BLaER1 treated with 17β-estradiol and CSF1 and Interleukin-3, amounts not matched to agents 10 nM and 100 nM (cell line): Measurements from ENCODE around the gene MYH14.
A peak's percentile ranks its signal among the peaks of the same experiment; 100 is the strongest.
"Not testable (repeated sequence)": the region's sequence is repeated elsewhere in the genome, so short reads cannot be mapped to it uniquely, and the experiment has no call there.

Experiments used
- H3K27ac ChIP-seq, 11 experiments: shearing (Covaris generic); formaldehyde crosslinking; 2 replicates each; pipeline ENCODE4 v1.8.1; 2022
- H3K27me3 ChIP-seq, 11 experiments: shearing (Covaris generic); formaldehyde crosslinking; 2 replicates each; pipeline ENCODE4 v1.8.1; 2022
- H3K36me3 ChIP-seq, 11 experiments: shearing (Covaris generic); formaldehyde crosslinking; 2 replicates each; pipeline ENCODE4 v1.8.1; 2022
- H3K4me1 ChIP-seq, 10 experiments: shearing (Covaris generic); formaldehyde crosslinking; 2 replicates each; pipeline ENCODE4 v1.8.1; 2022
- H3K4me2 ChIP-seq, 11 experiments: shearing (Covaris generic); formaldehyde crosslinking; 2 replicates each; pipeline ENCODE4 v1.8.1; 2022
- H3K4me3 ChIP-seq, 10 experiments: shearing (Covaris generic); formaldehyde crosslinking; 2 replicates each; pipeline ENCODE4 v1.8.1; 2022
- H3K9ac ChIP-seq, 11 experiments: shearing (Covaris generic); formaldehyde crosslinking; 2 replicates each; pipeline ENCODE4 v1.8.1; 2022
- H3K9me3 ChIP-seq, 11 experiments: shearing (Covaris generic); formaldehyde crosslinking; replicated peaks in 1 of 11; 2 replicates each; pipeline ENCODE4 v1.8.1; 2022
- H4K20me1 ChIP-seq, 11 experiments: shearing (Covaris generic); formaldehyde crosslinking; 2 replicates each; pipeline ENCODE4 v1.8.1; 2022
- Cebpa-rat ChIP-seq, 11 experiments: shearing (Covaris generic); IDR thresholded peaks; 2 replicates each; pipeline ENCODE4 v1.8.1; 2022

The MYH14 gene

DNA sequence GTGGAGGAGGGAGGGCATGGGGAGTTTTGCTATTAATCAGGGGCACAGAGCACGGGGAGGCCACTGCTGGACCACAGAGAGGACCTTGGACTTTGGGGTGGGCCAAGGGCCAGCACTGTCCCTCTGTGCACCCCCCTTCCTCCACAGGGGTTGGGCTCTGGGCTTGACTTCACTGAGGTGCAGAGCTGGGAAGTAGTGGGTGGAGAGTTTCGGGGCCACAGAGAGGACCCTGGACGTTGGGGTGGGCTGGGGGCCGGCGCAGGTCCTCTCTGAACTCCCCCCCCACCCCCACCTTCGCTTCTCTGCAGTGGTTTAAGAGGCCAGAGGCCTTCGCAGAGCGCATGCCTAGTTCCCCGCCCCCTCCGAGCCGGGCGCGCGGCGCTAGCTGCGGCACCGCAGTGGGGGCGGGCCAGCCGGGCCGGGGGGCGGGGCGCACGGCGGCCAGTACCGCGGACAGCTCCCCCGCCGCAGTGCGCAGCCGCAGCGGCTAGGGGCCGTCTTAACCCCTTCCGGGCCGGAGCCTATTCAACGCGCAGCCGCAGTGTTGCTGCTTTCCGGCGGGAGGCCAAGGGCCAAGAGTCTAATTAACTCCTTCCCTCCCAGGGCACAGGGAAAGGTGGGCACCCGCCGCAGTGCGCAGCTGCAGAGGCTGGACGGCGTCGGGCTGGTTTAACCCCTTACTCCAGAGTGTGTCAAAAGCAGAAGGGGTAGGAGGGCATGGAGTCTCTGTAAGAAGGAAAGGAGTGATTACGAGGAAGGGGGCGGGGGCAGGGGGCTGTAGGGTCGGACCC lies 122.1 kb downstream of the MYH14 start:
- peaks cover 6 to 21% (median 15%) of the 10 kb centered on the region in 10 experiments; a peak in 19 of 20 replicates for H3K4me1 ChIP-seq
- no peak overlapping the region for H3K9ac ChIP-seq
- no peaks in the 10 kb centered on the region for H3K36me3 ChIP-seq
- H3K27me3 ChIP-seq, result peaks cover 35 to 71% (median 48%) of the 10 kb centered on the region in 11 experiments
- peaks cover 0 to 19% (median 0%) of the 10 kb centered on the region in 11 experiments; a peak in 6 of 22 replicates for H4K20me1 ChIP-seq
- peak overlapping the region; percentile 58 to 99 (median 90) for H3K4me2 ChIP-seq
- H3K9me3 ChIP-seq, result peaks cover 0 to 17% (median 0%) of the 10 kb centered on the region in 11 experiments; a peak in 9 of 22 replicates
- TF ChIP-seq Cebpa-rat (IDR thresholded peaks at IDR 0.05), result no peak
- no peak overlapping the region for H3K27ac ChIP-seq
- H3K4me3 ChIP-seq, result peak overlapping the region in 9 of 10 experiments; percentile 34 to 64 (median 46); a peak in 15 of 20 replicates

DNA sequence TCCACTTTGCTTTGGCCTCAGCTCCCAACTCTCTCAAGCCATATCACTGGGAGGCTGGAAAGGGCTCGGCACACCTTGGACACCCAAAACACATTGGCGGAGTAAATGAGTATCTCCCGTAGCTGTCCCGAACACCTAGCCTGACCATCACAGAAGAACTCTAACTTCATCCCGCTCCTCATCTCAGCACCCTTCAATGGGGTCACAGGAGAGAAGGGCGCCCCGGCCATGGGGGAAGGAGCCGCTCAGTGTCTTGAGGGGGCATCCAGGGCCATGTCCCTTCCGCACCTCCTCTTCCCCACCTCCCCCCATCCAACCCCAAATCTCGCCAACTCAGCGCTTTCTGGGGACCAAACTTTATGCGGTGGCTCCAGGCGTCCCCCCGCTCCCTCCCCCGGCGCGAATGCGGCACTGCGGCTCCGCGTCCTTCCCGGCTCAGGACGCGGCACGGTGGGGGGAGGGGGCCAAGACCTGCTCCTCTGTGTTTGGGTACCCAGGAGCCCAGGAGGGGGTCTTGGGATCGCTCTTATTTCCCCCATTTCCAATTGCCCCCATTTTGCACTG lies 122.8 kb downstream of the MYH14 start:
- Histone ChIP-seq H3K9ac (no peak overlapping the region), H3K27me3 (peaks cover 35 to 64% (median 48%) of the 10 kb centered on the region in 11 experiments), H3K4me2 (peak overlapping the region; percentile 58 to 99 (median 90)), H4K20me1 (peaks cover 0 to 19% (median 0%) of the 10 kb centered on the region in 11 experiments; a peak in 6 of 22 replicates), H3K9me3 (peaks cover 0 to 17% (median 0%) of the 10 kb centered on the region in 11 experiments; a peak in 9 of 22 replicates), H3K4me3 (peak overlapping the region in 9 of 10 experiments; percentile 34 to 64 (median 46); a peak in 15 of 20 replicates), H3K27ac (no peak overlapping the region), H3K36me3 (no peaks in the 10 kb centered on the region), H3K4me1 (peaks cover 7 to 23% (median 17%) of the 10 kb centered on the region in 10 experiments; a peak in 19 of 20 replicates)
- TF ChIP-seq Cebpa-rat (IDR thresholded peaks at IDR 0.05), result no peak

DNA sequence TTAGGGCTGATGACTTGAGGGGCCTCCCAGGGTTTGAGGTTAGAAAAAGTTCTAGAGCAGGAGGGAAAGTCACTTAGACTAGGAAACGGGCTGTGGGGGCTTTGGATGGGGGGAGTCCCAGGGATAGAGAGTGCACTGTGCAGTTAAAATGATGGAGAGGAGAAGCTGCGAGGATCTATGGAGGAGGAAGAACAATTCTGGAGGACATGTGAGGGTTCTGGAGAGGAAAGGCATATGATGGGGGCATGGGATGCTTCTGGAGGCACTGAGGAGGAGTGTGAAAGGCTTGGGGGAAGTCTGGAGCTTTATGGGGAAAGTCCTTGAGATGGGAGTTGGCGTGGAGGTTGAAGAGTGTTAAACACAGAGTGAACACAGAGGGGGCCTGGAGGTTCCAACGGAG lies 123.6 kb downstream of the MYH14 start:
- no peak for TF ChIP-seq Cebpa-rat (IDR thresholded peaks at IDR 0.05)
- Histone ChIP-seq H3K4me3 (no peak overlapping the region), H3K27ac (no peak overlapping the region), H4K20me1 (peaks cover 0 to 19% (median 0%) of the 10 kb centered on the region in 11 experiments; a peak in 6 of 22 replicates), H3K9ac (no peak overlapping the region), H3K4me1 (peaks cover 14 to 31% (median 25%) of the 10 kb centered on the region in 10 experiments), H3K36me3 (no peaks in the 10 kb centered on the region), H3K27me3 (peaks cover 35 to 67% (median 53%) of the 10 kb centered on the region in 11 experiments), H3K9me3 (peaks cover 0 to 17% (median 0%) of the 10 kb centered on the region in 11 experiments; a peak in 9 of 22 replicates), H3K4me2 (no peak overlapping the region)

DNA sequence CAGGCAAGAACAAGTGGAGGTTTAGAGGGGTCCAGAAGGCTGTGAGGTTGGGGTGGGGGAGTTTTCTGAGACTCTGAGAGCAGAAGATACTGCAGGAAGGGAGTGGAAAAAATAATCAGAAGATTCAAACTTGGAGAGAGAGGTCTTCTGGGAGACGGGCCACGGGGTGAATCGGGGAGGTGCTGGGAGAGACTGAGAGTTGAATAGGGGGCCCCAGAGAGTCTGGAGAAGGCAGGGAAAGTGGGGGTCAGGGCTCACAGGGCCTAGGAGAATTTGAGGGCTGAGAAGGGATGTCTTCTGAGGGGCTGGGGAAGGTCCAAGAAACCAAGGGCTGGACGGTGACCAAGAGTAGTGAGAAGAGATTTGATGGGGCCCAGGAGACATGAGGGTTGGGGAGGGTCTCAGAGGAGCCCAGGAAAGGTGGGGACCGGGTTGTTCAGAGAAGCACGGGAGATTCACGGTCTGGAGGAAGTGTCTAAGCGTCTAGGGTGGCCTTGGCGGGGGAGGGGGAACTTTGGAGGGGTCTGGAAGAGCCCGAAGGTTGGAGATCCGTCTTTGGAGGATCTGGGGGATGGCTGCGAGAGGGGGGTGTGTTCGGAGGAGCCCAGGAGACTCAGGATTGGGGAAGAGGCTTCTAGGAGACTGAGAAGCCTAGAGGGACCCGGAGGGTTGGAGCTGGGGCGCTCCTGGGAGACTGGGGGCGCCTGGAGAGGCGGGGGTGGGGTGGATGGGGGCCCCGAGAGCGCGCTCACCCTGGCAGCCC lies 124.2 kb downstream of the MYH14 start:
- no peak overlapping the region for H3K27ac ChIP-seq
- H3K4me1 ChIP-seq, result peaks cover 19 to 37% (median 29%) of the 10 kb centered on the region in 10 experiments
- no peak overlapping the region for H3K4me2 ChIP-seq
- H3K27me3 ChIP-seq, result peaks cover 35 to 70% (median 60%) of the 10 kb centered on the region in 11 experiments
- H3K9me3 ChIP-seq, result peaks cover 0 to 17% (median 0%) of the 10 kb centered on the region in 11 experiments; a peak in 9 of 22 replicates
- no peak overlapping the region for H3K9ac ChIP-seq
- peaks cover 0 to 19% (median 0%) of the 10 kb centered on the region in 11 experiments; a peak in 6 of 22 replicates for H4K20me1 ChIP-seq
- no peak for TF ChIP-seq Cebpa-rat (IDR thresholded peaks at IDR 0.05)
- no peaks in the 10 kb centered on the region for H3K36me3 ChIP-seq
- no peak overlapping the region for H3K4me3 ChIP-seq

DNA sequence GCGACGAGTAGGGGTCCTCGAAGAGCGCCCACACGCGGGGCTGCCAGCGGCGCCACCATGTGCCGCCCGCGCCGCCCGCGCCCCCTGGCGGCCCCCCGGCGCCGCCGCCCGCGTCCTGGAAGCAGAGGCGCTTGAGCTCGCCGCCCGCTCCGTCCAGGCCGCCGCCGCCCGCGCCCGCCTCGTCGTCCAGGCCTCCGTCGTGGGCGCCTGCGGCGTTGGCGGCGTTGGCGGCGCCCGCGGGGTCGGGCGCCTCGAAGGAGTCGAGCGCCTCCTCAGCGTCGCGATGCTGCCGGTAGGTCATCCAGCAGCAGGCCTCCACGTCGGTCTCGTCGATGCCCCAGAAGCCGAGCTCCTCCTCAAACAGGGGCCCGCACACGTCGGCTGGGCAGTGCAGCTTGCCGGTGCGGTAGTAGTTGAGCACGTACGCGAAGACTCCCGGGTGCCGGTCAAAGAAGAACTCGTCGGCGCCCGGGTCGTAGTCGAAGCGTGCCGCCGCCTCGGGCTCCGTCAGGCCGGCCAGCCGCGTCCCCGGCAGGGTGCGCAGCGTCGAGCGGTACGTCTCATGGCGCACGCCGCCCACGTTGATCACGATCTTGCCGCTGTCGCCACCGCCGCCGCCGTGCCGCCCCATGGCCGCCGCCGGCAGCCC lies 124.9 kb downstream of the MYH14 start:
- H3K9ac ChIP-seq, result no peak overlapping the region
- H3K27ac ChIP-seq, result no peak overlapping the region
- H3K4me1 ChIP-seq, result peaks cover 19 to 40% (median 29%) of the 10 kb centered on the region in 10 experiments
- H3K4me2 ChIP-seq, result no peak overlapping the region
- H3K9me3 ChIP-seq, result peaks cover 0 to 20% (median 3%) of the 10 kb centered on the region in 11 experiments; a peak in 12 of 22 replicates
- peaks cover 0 to 18% (median 0%) of the 10 kb centered on the region in 11 experiments; a peak in 6 of 22 replicates for H4K20me1 ChIP-seq
- peaks cover 35 to 76% (median 67%) of the 10 kb centered on the region in 11 experiments for H3K27me3 ChIP-seq
- no peak overlapping the region for H3K4me3 ChIP-seq
- H3K36me3 ChIP-seq, result no peaks in the 10 kb centered on the region
- TF ChIP-seq Cebpa-rat (IDR thresholded peaks at IDR 0.05), result no peak

DNA sequence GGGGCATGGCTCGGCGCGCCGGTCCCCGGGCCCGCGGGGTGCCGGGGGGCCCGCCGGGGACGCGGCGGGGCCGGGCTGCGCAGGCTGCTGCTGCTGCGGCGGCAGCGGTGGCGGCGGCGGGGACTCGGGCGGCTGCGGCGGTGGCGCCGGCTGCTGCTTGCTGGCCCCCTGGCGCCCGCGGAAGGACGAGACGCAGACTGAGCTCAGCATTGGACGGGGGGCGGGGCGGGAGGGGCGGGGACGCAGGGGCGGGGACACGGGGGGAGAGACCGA lies 125.4 kb downstream of the MYH14 start:
- Histone ChIP-seq H3K27ac (no peak overlapping the region), H3K4me1 (peaks cover 19 to 40% (median 29%) of the 10 kb centered on the region in 10 experiments), H3K9ac (no peak overlapping the region), H3K27me3 (peaks cover 35 to 76% (median 68%) of the 10 kb centered on the region in 11 experiments), H3K4me2 (no peak overlapping the region), H3K36me3 (no peaks in the 10 kb centered on the region), H3K9me3 (peaks cover 0 to 24% (median 7%) of the 10 kb centered on the region in 11 experiments; a peak in 14 of 22 replicates), H3K4me3 (no peak overlapping the region), H4K20me1 (peaks cover 0 to 14% (median 0%) of the 10 kb centered on the region in 11 experiments; a peak in 6 of 22 replicates)
- no peak for TF ChIP-seq Cebpa-rat (IDR thresholded peaks at IDR 0.05)

DNA sequence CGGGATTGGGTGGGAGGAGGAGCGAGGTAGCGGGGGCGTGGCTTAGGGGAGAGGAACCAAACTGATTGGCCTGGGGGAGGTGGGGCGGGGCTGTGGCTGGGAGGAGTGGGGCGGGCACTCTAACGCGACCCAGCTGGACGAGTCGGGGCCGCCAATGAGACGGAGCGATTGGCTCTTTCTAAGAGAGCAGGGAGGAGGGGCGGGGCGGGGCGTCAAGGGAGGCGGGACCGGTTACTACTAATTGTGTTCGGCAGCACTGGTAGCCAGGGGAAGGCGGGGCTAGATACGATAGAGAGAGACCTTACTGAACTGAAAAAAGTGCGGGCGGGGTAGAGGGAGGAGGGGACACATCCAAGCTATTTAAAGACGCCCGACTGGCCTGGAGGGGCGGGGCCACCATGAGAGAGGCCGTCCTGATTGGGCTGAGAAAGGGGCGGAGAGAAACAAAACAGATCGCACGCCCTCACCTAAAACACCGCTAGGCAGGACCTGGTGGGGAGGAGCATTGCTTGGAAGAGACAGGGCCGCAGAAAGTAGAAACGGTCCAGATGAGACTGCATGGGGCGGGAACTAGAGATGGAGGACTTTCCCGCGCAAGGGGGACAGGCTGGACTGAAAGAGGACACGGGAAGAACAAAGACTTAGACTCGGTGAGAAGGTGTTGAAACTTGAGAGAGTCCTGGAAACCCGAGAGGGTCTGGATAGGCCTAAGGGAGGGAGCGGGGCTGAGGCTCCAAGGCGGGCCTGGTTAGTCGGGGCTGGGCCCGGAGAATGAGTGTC lies 125.9 kb downstream of the MYH14 start, which contains the start of gene KCNC3:
Gene KCNC3, minus strand, starts transcription at position 232 of the 780 bp plus-strand sequence. CDS start 295 bp downstream, outside the sequence.
- Histone ChIP-seq H3K4me3 (0 out of 20 replicates have a peak within 1 kb of the TSS, but pooled peaks of 1 of the 10 experiments have one; percentile 61), H3K27ac (no peak within 1 kb of the TSS), H3K9ac (no peak within 1 kb of the TSS), H3K4me2 (peak within 1 kb of the TSS in 10 of 11 experiments; percentile 56 to 87 (median 75); a peak in 18 of 22 replicates), H3K36me3 (no peaks in the 10 kb centered on the region), H3K9me3 (peaks cover 0 to 28% (median 11%) of the 10 kb centered on the region in 11 experiments; a peak in 14 of 22 replicates), H3K27me3 (peaks cover 30 to 75% (median 66%) of the 10 kb centered on the region in 11 experiments), H3K4me1 (peaks cover 19 to 40% (median 29%) of the 10 kb centered on the region in 10 experiments), H4K20me1 (peaks cover 0 to 8% (median 0%) of the 10 kb centered on the region in 11 experiments; a peak in 6 of 22 replicates)
- TF ChIP-seq Cebpa-rat (IDR thresholded peaks at IDR 0.05), result no peak

DNA sequence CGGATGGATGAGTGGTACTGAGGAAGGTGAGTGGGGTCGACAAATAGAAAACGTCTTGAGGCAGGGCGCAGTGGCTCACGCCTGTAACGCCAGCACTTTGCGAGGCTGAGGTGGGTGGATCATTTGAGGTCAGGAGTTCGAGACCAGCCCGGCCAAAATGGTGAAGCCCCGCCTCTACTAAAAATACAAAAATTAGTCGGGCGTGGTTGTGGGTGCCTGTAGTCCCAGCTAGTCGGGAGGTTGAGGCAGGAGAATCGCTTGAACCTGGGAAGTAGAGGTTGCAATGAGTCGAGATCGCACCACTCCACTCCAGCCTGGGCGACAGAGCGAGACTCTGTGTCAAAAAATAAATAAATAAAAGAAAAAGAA lies 126.5 kb downstream of the MYH14 start:
- not testable (repeated sequence) for H3K9ac ChIP-seq, H3K36me3 ChIP-seq, H3K4me3 ChIP-seq, H4K20me1 ChIP-seq, H3K27ac ChIP-seq
- Histone ChIP-seq H3K27me3 (peaks cover 28 to 70% (median 62%) of the 10 kb centered on the region in 11 experiments), H3K9me3 (peaks cover 0 to 28% (median 11%) of the 10 kb centered on the region in 11 experiments; a peak in 14 of 22 replicates), H3K4me2 (peak overlapping the region in 9 of 11 experiments; percentile 56 to 87 (median 72); a peak in 15 of 22 replicates), H3K4me1 (peaks cover 19 to 40% (median 29%) of the 10 kb centered on the region in 10 experiments)
